Tibial nerve (tissue), 3 donors: ENCODE data around the gene ZDHHC19.

ENCODE experiments used
- CTCF ChIP-seq, 5 experiments: fragments of 200-600 bp in 3 of 5; fragments of 450-650 bp in 2 of 5; sonication (generic) in 3 of 5; IDR thresholded peaks; one replicate each; pipeline ENCODE4 v1.5.1; 2016 to 2019; ENCODE audit warnings: antibody characterized with exemption in 5 of 5, mild to moderate bottlenecking in 3 of 5, moderate library complexity in 2 of 5
- POLR2A ChIP-seq, 2 donors: fragments of 450-650 bp; IDR thresholded peaks; one replicate each; pipeline ENCODE4 v1.6.1; 2017; ENCODE audit warnings: antibody characterized with exemption in 2 of 2, mild to moderate bottlenecking in 2 of 2, moderate library complexity in 2 of 2

- TF ChIP-seq POLR2A (IDR thresholded peaks at IDR 0.05), result no peak
- TF ChIP-seq CTCF (IDR thresholded peaks at IDR 0.05), result no peak
Measured at GRCh38 chr3:196255776-196256175, 44.6 kb upstream of the ZDHHC19 start.
